ENCODE results near the gene FHIT.

The FHIT gene

DNA sequence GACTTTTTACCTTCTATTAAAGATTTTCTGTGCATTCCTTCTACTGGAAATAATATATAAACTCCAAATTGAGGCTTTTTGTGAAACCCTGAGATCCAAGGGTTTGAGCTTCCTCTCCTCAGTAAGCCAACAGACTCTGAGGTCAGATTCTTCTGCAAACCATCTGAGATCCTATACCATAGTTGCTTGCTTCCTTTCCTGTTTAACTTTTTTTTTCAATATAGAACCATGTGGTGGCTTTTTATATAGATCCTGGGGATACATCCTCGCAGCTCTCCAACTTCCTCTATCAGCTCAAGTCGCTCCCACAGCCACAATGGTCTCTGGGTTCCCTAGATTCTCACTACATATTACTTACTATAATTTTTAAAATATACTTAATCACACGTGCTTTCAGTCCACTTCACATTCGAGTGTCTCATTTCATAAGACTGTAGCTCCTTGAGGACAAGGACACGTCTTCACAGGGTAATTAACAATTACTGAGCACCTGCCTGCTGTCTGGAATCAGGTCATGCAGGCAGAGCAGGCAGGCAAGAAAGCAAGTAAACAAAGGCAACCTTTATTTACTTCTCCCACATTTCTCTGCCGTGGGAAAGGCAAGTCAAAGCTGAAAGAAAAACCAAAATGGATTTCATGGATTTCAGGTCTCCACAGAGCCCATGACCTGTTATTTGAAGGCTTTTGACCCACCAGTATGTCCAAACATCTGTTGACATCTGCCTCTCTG, 941.5 kb downstream of the FHIT start:
- H3K36me3 ChIP-seq (replicated peaks): no peaks in the 10 kb centered on the region
- DNase-seq: no peak
- no peaks in the 10 kb centered on the region for H3K27me3 ChIP-seq (replicated peaks)
- in situ Hi-C loops (cut with HindIII; ENCODE audit: low pct_ligation_motif_present, low sequenced_read_pairs): no loop called here
- no peak for TF ChIP-seq CTCF (IDR thresholded peaks at IDR 0.05; ENCODE audit: low read depth, low read length, missing control alignments)
- H3K27ac ChIP-seq: no peak overlapping the region
- no peak overlapping the region for H3K4me3 ChIP-seq (ENCODE audit: low read depth, low read length)

GRCh38 chr3:60308808-60309207, 942.4 kb downstream of the FHIT start:
- in situ Hi-C loops (cut with HindIII; ENCODE audit: low pct_ligation_motif_present, low sequenced_read_pairs): no loop called here
- no peak for TF ChIP-seq CTCF (IDR thresholded peaks at IDR 0.05; ENCODE audit: low read depth, low read length, missing control alignments)
- H3K27me3 ChIP-seq (replicated peaks): no peaks in the 10 kb centered on the region
- DNase-seq: no peak
- H3K36me3 ChIP-seq (replicated peaks): no peaks in the 10 kb centered on the region
- no peak overlapping the region for H3K4me3 ChIP-seq (ENCODE audit: low read depth, low read length)
- H3K27ac ChIP-seq: no peak overlapping the region

DNA sequence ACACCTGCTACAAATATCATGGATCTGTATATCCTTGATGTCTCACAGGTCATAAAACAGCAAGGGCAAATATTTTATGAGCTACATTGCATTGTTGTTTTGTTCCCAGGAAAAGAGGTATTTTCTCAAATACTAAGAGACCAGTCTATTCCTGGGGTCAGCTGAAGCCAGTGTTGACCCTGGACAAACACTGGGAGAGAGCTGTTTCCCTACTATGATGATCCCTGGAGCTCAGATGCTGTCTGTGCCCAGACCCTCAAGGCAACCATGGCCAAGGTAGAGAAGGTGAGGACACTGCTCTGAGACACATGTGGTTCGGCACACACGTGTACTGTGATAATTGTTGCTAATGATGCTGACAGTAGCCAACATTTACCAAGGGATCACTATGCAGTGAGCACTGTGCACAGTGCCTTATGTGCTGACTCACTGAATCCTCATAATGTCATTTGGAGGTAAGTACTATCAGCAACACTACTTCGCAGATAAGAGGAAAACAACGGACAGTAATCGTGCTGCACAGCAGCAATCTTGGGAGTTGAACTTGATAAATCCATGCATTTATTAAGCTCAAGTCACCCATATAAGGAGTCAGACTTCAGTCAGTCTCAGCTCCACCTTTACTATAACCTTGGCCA, 943.6 kb downstream of the FHIT start:
- Histone ChIP-seq H3K4me3 (ENCODE audit: low read depth, low read length) (no peak overlapping the region), H3K36me3 (replicated peaks) (no peaks in the 10 kb centered on the region), H3K27ac (no peak overlapping the region), H3K27me3 (replicated peaks) (no peaks in the 10 kb centered on the region)
- no peak for DNase-seq
- TF ChIP-seq CTCF (IDR thresholded peaks at IDR 0.05; ENCODE audit: low read depth, low read length, missing control alignments): no peak
- in situ Hi-C loops (cut with HindIII; ENCODE audit: low pct_ligation_motif_present, low sequenced_read_pairs): no loop called here

- in situ Hi-C loops (cut with HindIII; ENCODE audit: low pct_ligation_motif_present, low sequenced_read_pairs): no loop called here
- H3K27ac ChIP-seq: no peak overlapping the region
- TF ChIP-seq CTCF (IDR thresholded peaks at IDR 0.05; ENCODE audit: low read depth, low read length, missing control alignments): no peak
- no peak for DNase-seq
- no peaks in the 10 kb centered on the region for H3K27me3 ChIP-seq (replicated peaks)
- H3K36me3 ChIP-seq (replicated peaks): no peaks in the 10 kb centered on the region
- no peak overlapping the region for H3K4me3 ChIP-seq (ENCODE audit: low read depth, low read length)
Measured at GRCh38 chr3:60304112-60304511, 947.1 kb downstream of the FHIT start.

GRCh38 chr3:60303160-60303559, 948.1 kb downstream of the FHIT start:
- Histone ChIP-seq H3K4me3 (ENCODE audit: low read depth, low read length) (no peak overlapping the region), H3K36me3 (replicated peaks) (no peaks in the 10 kb centered on the region), H3K27ac (no peak overlapping the region), H3K27me3 (replicated peaks) (no peaks in the 10 kb centered on the region)
- TF ChIP-seq CTCF (IDR thresholded peaks at IDR 0.05; ENCODE audit: low read depth, low read length, missing control alignments): no peak
- DNase-seq: no peak
- in situ Hi-C loops (cut with HindIII; ENCODE audit: low pct_ligation_motif_present, low sequenced_read_pairs): no loop called here
